ENCODE results near the gene MOV10L1.

Gene MOV10L1

GRCh38 chr22:50078246-50078645 is 11.6 kb upstream of the MOV10L1 start:
- Histone ChIP-seq H3K4me1 (no peaks in the 10 kb centered on the region), H3K4me3 (ENCODE audit: low read depth, low read length) (no peak overlapping the region), H3K9me3 (ENCODE audit: control insufficient read depth, low read length) (no peaks in the 10 kb centered on the region), H3K79me2 (no peaks in the 10 kb centered on the region), H3K4me2 (ENCODE audit: low read length) (no peak overlapping the region), H3K27me3 (ENCODE audit: control insufficient read depth, insufficient read depth, low read length) (no peaks in the 10 kb centered on the region), H3K36me3 (ENCODE audit: control insufficient read depth, insufficient read depth, low read length) (no peaks in the 10 kb centered on the region), H3K9ac (no peak overlapping the region), H2AFZ (no peak overlapping the region), H3K27ac (no peak overlapping the region)
- no peak for TF ChIP-seq CTCF (IDR thresholded peaks at IDR 0.05)

GRCh38 chr22:50078761-50079160 is 11.0 kb upstream of the MOV10L1 start:
- Histone ChIP-seq H3K9me3 (ENCODE audit: control insufficient read depth, low read length) (no peaks in the 10 kb centered on the region), H3K9ac (no peak overlapping the region), H3K36me3 (ENCODE audit: control insufficient read depth, insufficient read depth, low read length) (no peaks in the 10 kb centered on the region), H3K27ac (no peak overlapping the region), H3K4me2 (ENCODE audit: low read length) (no peak overlapping the region), H3K79me2 (no peaks in the 10 kb centered on the region), H3K27me3 (ENCODE audit: control insufficient read depth, insufficient read depth, low read length) (no peaks in the 10 kb centered on the region), H2AFZ (no peak overlapping the region), H3K4me1 (no peaks in the 10 kb centered on the region), H3K4me3 (ENCODE audit: low read depth, low read length) (no peak overlapping the region)
- TF ChIP-seq CTCF (IDR thresholded peaks at IDR 0.05) = no peak

- Histone ChIP-seq H3K27ac (no peak overlapping the region), H3K36me3 (ENCODE audit: control insufficient read depth, insufficient read depth, low read length) (no peaks in the 10 kb centered on the region), H3K9me3 (ENCODE audit: control insufficient read depth, low read length) (no peaks in the 10 kb centered on the region), H3K79me2 (no peaks in the 10 kb centered on the region), H2AFZ (no peak overlapping the region), H3K4me2 (ENCODE audit: low read length) (no peak overlapping the region), H3K9ac (no peak overlapping the region), H3K4me1 (no peaks in the 10 kb centered on the region), H3K27me3 (ENCODE audit: control insufficient read depth, insufficient read depth, low read length) (no peaks in the 10 kb centered on the region), H3K4me3 (ENCODE audit: low read depth, low read length) (no peak overlapping the region)
- no peak for TF ChIP-seq CTCF (IDR thresholded peaks at IDR 0.05)
These were observed 9.7 kb upstream of the MOV10L1 start for GRCh38 chr22:50080077-50080465.

GRCh38 chr22:50081426-50082196 is 8.2 kb upstream of the MOV10L1 start:
- Histone ChIP-seq H3K4me2 (ENCODE audit: low read length) (no peak overlapping the region), H3K9ac (no peak overlapping the region), H3K27me3 (ENCODE audit: control insufficient read depth, insufficient read depth, low read length) (no peaks in the 10 kb centered on the region), H2AFZ (no peak overlapping the region), H3K27ac (no peak overlapping the region), H3K4me1 (no peaks in the 10 kb centered on the region), H3K79me2 (no peaks in the 10 kb centered on the region), H3K4me3 (ENCODE audit: low read depth, low read length) (no peak overlapping the region), H3K9me3 (ENCODE audit: control insufficient read depth, low read length) (no peaks in the 10 kb centered on the region), H3K36me3 (ENCODE audit: control insufficient read depth, insufficient read depth, low read length) (no peaks in the 10 kb centered on the region)
- no peak for TF ChIP-seq CTCF (IDR thresholded peaks at IDR 0.05)

- H3K9me3 ChIP-seq (ENCODE audit: control insufficient read depth, low read length) = no peaks in the 10 kb centered on the region
- H3K4me1 ChIP-seq = no peaks in the 10 kb centered on the region
- no peak overlapping the region for H3K4me3 ChIP-seq (ENCODE audit: low read depth, low read length)
- no peaks in the 10 kb centered on the region for H3K36me3 ChIP-seq (ENCODE audit: control insufficient read depth, insufficient read depth, low read length)
- H3K4me2 ChIP-seq (ENCODE audit: low read length) = no peak overlapping the region
- no peak overlapping the region for H3K27ac ChIP-seq
- no peak overlapping the region for H3K9ac ChIP-seq
- no peak overlapping the region for H2AFZ ChIP-seq
- no peaks in the 10 kb centered on the region for H3K79me2 ChIP-seq
- no peak for TF ChIP-seq CTCF (IDR thresholded peaks at IDR 0.05)
- no peaks in the 10 kb centered on the region for H3K27me3 ChIP-seq (ENCODE audit: control insufficient read depth, insufficient read depth, low read length)
These were observed 7.5 kb upstream of the MOV10L1 start for GRCh38 chr22:50082197-50082715.

All from parathyroid adenoma (tissue), 2 donors.